Measurements from ENCODE around the gene NUDC.

- TF ChIP-seq ISL1 (CRISPR knock-in tag; IDR thresholded peaks at IDR 0.05) (no peak), ARNTL (CRISPR knock-in tag; IDR thresholded peaks at IDR 0.05; ENCODE audit: borderline replicate concordance, low read depth) (no peak), PATZ1 (CRISPR knock-in tag; IDR thresholded peaks at IDR 0.05; ENCODE audit: borderline replicate concordance) (no peak), ZFP3 (CRISPR knock-in tag; IDR thresholded peaks at IDR 0.05) (no peak)
Measured at GRCh38 chr1:26877326-26877725, 44.2 kb upstream of the NUDC start.

Data from SK-N-SH treated with all-trans-retinoic acid at 6 μM for 48 hours (cell line).